HG02884 (cell line): ENCODE results near the gene CLDN9.

Experiments
- ATAC-seq: cut with Tn5 transposase; IDR thresholded peaks from one replicate; pipeline ENCODE4 v1.9.1; 2021; ENCODE audit warnings: mild to moderate bottlenecking, moderate library complexity; ENCODE audit not compliant: unreplicated experiment

CLDN9 gene

GRCh38 chr16:3028716-3029319 lies 16.1 kb downstream of the CLDN9 start:
- no peak for ATAC-seq

- ATAC-seq, result no peak
Measured at GRCh38 chr16:3029491-3030221, 16.9 kb downstream of the CLDN9 start.

GRCh38 chr16:3030222-3031212 lies 17.8 kb downstream of the CLDN9 start:
- ATAC-seq, result no peak

GRCh38 chr16:3032624-3033023 lies 19.9 kb downstream of the CLDN9 start:
- no peak for ATAC-seq

- no peak for ATAC-seq
Measured at GRCh38 chr16:3035289-3035971, 22.7 kb downstream of the CLDN9 start.

- ATAC-seq, result no peak
Measured at GRCh38 chr16:3035972-3036725, 23.4 kb downstream of the CLDN9 start.

- no peak for ATAC-seq
Measured at GRCh38 chr16:3036726-3037315, 24.1 kb downstream of the CLDN9 start, which contains the start of gene BICDL2. TSS of gene BICDL2 (minus strand) at chr16:3036944. CDS start at chr16:3035496, 1,448 bp downstream.

GRCh38 chr16:3038256-3038655 lies 25.5 kb downstream of the CLDN9 start:
- no peak for ATAC-seq

- no peak for ATAC-seq
Measured at GRCh38 chr16:3038896-3039295, 26.2 kb downstream of the CLDN9 start.

GRCh38 chr16:3042376-3042775 lies 29.7 kb downstream of the CLDN9 start:
- no peak for ATAC-seq

- ATAC-seq, result no peak
Measured at GRCh38 chr16:3044708-3045107, 32.0 kb downstream of the CLDN9 start.

- ATAC-seq, result no peak
Measured at GRCh38 chr16:3045758-3046640, 33.3 kb downstream of the CLDN9 start, which contains the start of gene MMP25. TSS of gene MMP25 (plus strand) at chr16:3046561. CDS start at chr16:3046918, 357 bp downstream.

GRCh38 chr16:3046641-3047386 lies 34.1 kb downstream of the CLDN9 start:
- ATAC-seq, result no peak

GRCh38 chr16:3047387-3047720 lies 34.6 kb downstream of the CLDN9 start:
- ATAC-seq, result no peak

- ATAC-seq, result no peak
Measured at GRCh38 chr16:3049921-3050481, 37.3 kb downstream of the CLDN9 start.

GRCh38 chr16:3050487-3050886 lies 37.8 kb downstream of the CLDN9 start:
- no peak for ATAC-seq

- ATAC-seq, result no peak
Measured at GRCh38 chr16:3051009-3051408, 38.3 kb downstream of the CLDN9 start.

- ATAC-seq, result no peak
Measured at GRCh38 chr16:3051494-3051893, 38.8 kb downstream of the CLDN9 start.
